Measurements from ENCODE around the gene MYBPC2. TPM values are rescaled to one million over a fixed set of nuclear protein-coding genes. Genes with fewer than 3 reads are reported as not detected.

Gene MYBPC2
- total RNA-seq, 4 donors from 2014 or later, result 358 to 988 (median 442) TPM

DNA sequence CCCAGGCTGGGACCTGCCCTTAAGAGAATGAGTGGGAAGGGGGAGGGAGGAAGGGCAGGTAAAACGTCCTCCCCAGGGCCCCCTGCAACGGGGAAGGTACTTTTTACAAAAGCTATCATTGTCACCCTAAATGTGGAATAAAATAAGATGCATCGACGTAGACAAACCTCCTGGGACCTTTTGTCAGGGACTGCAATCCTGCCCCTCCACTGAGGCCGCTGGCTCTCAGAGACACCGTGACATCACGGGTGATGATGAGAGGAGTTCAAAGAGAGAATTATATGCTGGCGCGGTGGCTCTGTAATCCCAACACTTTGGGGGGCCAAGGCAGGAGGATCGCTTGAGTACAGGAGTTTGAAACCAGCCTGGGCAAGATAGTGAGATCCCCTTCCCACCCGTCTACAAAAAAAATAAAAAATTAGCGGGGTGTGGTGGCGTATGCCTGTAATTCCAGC lies 1.8 kb upstream of the MYBPC2 start:
- H3K27me3 ChIP-seq, result peaks cover 4 to 14% (median 10%) of the 10 kb centered on the region in 3 donors
- ATAC-seq (no peak), DNase-seq (no peak)
- peaks cover 12 to 22% of the 10 kb centered on the region in 2 donors for H3K4me1 ChIP-seq
- H3K27ac ChIP-seq, result peak overlapping the region; percentile 85 to 94 (median 88)
- no peaks in the 10 kb centered on the region for H3K36me3 ChIP-seq
- TF ChIP-seq, protein P1, sequence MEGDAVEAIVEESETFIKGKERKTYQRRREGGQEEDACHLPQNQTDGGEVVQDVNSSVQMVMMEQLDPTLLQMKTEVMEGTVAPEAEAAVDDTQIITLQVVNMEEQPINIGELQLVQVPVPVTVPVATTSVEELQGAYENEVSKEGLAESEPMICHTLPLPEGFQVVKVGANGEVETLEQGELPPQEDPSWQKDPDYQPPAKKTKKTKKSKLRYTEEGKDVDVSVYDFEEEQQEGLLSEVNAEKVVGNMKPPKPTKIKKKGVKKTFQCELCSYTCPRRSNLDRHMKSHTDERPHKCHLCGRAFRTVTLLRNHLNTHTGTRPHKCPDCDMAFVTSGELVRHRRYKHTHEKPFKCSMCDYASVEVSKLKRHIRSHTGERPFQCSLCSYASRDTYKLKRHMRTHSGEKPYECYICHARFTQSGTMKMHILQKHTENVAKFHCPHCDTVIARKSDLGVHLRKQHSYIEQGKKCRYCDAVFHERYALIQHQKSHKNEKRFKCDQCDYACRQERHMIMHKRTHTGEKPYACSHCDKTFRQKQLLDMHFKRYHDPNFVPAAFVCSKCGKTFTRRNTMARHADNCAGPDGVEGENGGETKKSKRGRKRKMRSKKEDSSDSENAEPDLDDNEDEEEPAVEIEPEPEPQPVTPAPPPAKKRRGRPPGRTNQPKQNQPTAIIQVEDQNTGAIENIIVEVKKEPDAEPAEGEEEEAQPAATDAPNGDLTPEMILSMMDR (IDR thresholded peaks at IDR 0.05 in 4 of 5, conservative IDR thresholded peaks at IDR 0.05 in 1 of 5), result no peak
- TF ChIP-seq POLR2A (IDR thresholded peaks at IDR 0.05), result no peak
- in situ Hi-C loops (cut with MboI; ENCODE audit: low sequenced_read_pairs in 4 of 4) (no loop called here), intact Hi-C loops (cut with DNase I; ENCODE audit: low total_unique reads) (loop anchor here (10.0 kb wide), 1 partner anchor 374 kb away; no protein-coding TSS in a partner anchor)
- H3K9me3 ChIP-seq, result no peaks in the 10 kb centered on the region
- H3K4me3 ChIP-seq, result peak overlapping the region; percentile 66 to 94 (median 78)

- Histone ChIP-seq H3K4me1 (peaks cover 12 to 22% of the 10 kb centered on the region in 2 donors), H3K27me3 (peaks cover 4 to 14% (median 10%) of the 10 kb centered on the region in 3 donors), H3K9me3 (no peaks in the 10 kb centered on the region), H3K27ac (peak overlapping the region; percentile 85 to 94 (median 88)), H3K36me3 (no peaks in the 10 kb centered on the region), H3K4me3 (peak overlapping the region; percentile 66 to 94 (median 78))
- TF ChIP-seq POLR2A (IDR thresholded peaks at IDR 0.05), result peak; percentile 25 to 33
- TF ChIP-seq, protein P1 (IDR thresholded peaks at IDR 0.05 in 4 of 5, conservative IDR thresholded peaks at IDR 0.05 in 1 of 5), result no peak
- intact Hi-C loops (cut with DNase I; ENCODE audit: low total_unique reads) (loop anchor here (2.0 to 10.0 kb wide), 2 partner anchors 35 to 373 kb away; no protein-coding TSS in a partner anchor), in situ Hi-C loops (cut with MboI; ENCODE audit: low sequenced_read_pairs in 4 of 4) (no loop called here)
- DNase-seq, result peak; percentile 73 to 81
- ATAC-seq, result peak; percentile 77 to 88
Observed at GRCh38 chr19:50431343-50432220, 1.1 kb upstream of the MYBPC2 start.

GRCh38 chr19:50433201-50434180 lies 799 bp downstream of the MYBPC2 start:
- H3K4me1 ChIP-seq, result peaks cover 12 to 17% of the 10 kb centered on the region in 2 donors
- no peaks in the 10 kb centered on the region for H3K9me3 ChIP-seq
- peaks cover 4 to 14% (median 10%) of the 10 kb centered on the region in 3 donors for H3K27me3 ChIP-seq
- no peaks in the 10 kb centered on the region for H3K36me3 ChIP-seq
- DNase-seq (no peak), ATAC-seq (no peak)
- H3K27ac ChIP-seq, result peak overlapping the region; percentile 85 to 94 (median 88)
- H3K4me3 ChIP-seq, result peak overlapping the region; percentile 24 to 79 (median 72)
- intact Hi-C loops (cut with DNase I; ENCODE audit: low total_unique reads), result loop anchor here (2.0 to 10.0 kb wide), 2 partner anchors 33 to 371 kb away; no protein-coding TSS in a partner anchor
- in situ Hi-C loops (cut with MboI; ENCODE audit: low sequenced_read_pairs in 4 of 4), result no loop called here
- TF ChIP-seq POLR2A (IDR thresholded peaks at IDR 0.05), result no peak
- TF ChIP-seq, protein P1 (IDR thresholded peaks at IDR 0.05 in 4 of 5, conservative IDR thresholded peaks at IDR 0.05 in 1 of 5), result no peak

DNA sequence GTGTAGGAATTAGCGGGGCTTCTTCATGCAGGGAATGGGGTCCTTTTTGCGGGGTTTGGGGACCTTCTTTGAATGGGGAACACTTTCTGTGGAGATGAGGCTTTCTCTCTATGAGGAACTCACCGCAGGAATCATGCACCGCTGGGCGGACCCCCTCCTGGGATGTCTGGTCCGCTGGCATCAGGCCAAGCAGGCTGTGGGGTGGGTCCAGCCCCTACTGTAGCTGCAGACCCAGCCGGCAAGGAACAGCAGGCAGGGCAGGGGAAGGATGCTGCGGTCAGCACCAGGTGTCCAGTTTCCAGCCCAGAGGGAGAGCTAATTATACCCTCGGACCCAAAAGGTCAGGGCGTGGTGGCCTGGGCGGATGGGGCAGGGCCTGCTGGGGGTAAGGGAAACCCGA lies 1.8 kb downstream of the MYBPC2 start:
- Histone ChIP-seq H3K27me3 (peaks cover 4 to 14% (median 10%) of the 10 kb centered on the region in 3 donors), H3K36me3 (no peaks in the 10 kb centered on the region), H3K4me3 (peak overlapping the region in 1 of 4 donors; percentile 66), H3K9me3 (no peaks in the 10 kb centered on the region), H3K27ac (peak overlapping the region in 3 of 4 donors; percentile 85 to 94 (median 89)), H3K4me1 (peaks cover 12 to 14% of the 10 kb centered on the region in 2 donors)
- in situ Hi-C loops (cut with MboI; ENCODE audit: low sequenced_read_pairs in 4 of 4), result no loop called here
- intact Hi-C loops (cut with DNase I; ENCODE audit: low total_unique reads), result loop anchor here (10.0 kb wide), 1 partner anchor 370 kb away; no protein-coding TSS in a partner anchor
- ATAC-seq (peak in 1 of 2 donors; percentile 53), DNase-seq (peak; percentile 20 to 76)
- TF ChIP-seq, protein P1 (IDR thresholded peaks at IDR 0.05 in 4 of 5, conservative IDR thresholded peaks at IDR 0.05 in 1 of 5), result no peak
- TF ChIP-seq POLR2A (IDR thresholded peaks at IDR 0.05), result no peak
